NCI-H2107 (cell line): Measurements from ENCODE around the gene KPNA1.

Experiments used
- DNase-seq: peaks from one replicate; lab custom pipeline; 2025; lab: John Stamatoyannopoulos, UW

The KPNA1 gene

DNA sequence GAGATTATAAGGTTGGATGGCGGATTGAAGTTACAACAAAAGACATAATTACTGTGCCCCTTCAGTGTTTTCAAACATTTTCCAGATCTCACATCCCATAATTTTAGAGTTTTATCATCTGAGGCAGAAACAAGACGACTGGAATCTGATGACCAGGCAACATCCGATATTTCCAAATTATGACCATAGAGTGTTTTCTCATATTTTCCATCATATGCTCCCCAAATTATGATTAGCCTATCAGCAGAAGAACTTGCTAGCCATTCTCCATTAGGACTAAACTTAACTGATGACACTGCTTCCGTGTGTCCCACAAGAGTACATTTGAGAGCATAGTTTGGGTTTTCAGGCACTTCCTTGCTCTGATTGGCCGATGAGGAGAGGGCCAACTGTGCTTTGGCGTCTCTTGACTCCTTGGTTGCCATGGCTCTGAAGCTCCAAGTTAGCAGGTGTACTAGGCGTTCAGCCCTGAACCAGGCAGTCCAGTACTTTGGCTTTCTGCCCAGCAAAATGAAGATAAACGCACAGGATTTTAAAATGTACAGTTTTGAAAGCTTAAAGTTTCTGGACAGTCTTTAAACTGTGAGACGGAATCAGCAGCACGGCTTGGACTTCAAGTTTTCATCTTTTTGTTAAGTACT, 99.5 kb downstream of the KPNA1 start:
- no peak for DNase-seq

DNA sequence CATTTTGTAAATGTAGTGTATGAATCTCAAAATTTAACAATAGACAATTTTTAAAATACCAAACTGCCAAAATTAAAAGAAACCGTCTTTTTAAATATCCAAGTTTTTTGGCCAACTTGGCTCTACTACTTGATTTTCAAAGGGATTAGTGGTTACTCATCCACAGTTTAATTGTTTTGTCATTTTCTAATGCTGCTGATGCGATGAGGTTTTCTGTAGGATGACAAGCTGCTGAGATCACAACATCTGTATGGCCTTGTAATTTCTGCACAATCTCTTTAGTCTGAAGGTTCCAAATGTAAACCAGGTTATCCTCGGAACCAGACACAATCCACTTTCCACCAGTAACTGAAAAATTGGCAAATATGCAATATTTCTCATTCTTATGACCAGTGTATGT, 100.3 kb downstream of the KPNA1 start:
- DNase-seq = no peak

DNA sequence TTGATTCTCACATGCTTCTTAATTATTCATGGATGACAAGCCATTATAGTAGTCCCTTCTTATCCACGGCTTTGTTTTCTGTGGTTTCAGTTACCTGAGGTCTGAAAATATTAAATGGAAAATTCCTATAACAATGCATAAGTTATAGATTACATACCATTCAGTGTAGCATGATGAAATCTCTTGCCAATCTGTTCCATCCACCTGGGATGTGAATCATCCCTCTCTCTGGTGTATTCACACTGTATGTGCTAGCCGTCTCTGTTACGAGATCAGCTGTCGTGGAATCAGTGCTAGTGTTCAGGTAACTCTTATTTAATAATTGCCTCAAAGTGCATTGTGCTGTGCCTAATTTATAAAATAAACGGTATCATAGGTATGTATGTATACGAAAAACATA, 104.1 kb downstream of the KPNA1 start:
- DNase-seq = no peak

DNA sequence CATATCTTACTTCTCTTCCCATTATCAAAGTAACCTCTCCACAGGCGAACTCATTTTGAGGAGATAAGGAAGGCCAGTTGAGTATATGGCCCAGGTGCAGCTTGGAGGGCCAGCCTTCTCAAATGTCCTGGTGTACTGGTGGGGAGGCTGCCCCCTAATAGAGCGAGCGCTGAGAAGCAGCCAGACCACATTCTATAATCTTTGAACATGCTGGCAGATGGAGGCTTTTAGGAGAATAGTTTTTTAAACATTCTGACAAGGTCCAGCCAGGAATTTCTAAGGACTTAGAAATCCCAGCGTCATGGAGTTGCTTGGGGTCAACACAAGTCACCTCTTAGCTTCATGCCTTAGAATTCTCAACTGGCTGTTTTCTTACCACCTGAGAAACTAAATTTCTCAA, 104.6 kb downstream of the KPNA1 start:
- no peak for DNase-seq

DNA sequence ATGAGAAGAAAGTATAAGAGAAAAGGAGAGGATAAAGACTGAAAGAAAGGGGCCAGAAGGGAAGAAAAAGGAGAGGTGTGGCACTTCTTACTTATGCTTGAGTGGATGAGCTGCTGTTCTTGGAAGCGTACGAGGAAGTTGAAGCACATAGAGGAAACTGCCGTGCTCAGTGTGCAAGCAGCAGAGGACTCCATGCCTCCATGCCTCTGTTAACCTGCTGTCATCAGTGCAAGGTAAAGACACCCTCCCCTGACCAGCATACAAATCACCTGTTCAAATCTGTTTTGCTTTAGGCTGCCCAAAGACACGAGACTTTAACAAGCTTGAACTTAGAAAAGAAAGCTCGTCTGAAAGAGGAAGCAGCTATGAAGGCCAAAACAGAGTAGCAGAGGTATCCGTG, 105.3 kb downstream of the KPNA1 start:
- no peak for DNase-seq

DNA sequence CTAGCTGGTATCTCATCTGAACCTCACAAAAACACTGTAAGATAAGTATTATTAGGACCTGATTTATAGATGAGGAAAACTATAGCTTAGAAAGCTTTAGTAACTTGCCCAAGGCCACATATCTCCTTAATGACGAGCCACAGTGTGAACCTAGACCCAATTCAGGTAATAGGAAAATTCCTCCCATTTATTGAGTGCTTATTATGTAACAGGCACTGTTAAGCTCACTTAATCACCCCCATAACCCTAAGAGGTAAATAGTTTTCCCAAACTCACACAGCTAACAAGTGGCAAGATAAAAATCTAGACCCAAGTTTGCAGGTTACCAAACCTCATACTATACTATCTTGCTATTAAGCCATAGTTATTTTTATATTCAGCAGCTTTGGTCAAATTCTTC, 106.8 kb downstream of the KPNA1 start:
- DNase-seq = no peak

DNA sequence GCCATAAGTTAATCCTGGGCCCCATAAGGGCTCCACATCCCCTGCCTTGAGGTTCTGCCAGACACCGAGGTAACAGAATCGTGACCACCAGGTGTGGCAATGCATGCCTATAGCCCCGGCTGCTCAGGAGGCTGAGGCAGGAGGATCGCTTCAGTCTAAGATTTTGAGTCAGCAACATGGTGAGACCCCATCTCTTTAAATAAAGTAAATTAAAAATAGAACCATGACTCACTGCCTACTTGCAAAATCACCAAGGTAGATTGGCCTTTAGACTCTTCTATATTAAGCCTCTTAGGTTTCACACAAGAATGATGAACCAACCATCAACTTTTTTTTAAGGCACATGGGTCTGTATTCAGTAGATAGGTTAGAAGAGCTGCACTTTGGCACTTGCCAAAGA, 108.5 kb downstream of the KPNA1 start:
- no peak for DNase-seq

DNA sequence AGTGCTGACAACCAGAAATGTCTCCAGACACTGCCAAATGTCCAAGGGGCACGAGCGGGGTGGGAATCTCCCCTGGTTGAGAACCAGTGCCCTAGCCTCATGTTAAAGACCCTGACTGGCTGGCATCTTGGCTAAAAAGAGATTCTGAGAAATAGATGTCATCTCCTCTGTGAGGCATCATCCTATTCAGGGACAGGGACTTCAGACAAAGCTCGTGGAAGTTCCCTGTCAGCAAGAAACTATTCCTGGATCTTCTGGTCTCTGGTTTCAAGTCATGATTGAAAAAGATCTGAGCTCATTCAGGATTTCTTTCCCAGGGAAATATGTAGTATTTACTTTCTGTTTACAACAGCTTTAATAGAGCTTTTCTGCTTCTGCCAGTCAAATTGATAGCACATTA, 109.7 kb downstream of the KPNA1 start:
- DNase-seq = no peak

DNA sequence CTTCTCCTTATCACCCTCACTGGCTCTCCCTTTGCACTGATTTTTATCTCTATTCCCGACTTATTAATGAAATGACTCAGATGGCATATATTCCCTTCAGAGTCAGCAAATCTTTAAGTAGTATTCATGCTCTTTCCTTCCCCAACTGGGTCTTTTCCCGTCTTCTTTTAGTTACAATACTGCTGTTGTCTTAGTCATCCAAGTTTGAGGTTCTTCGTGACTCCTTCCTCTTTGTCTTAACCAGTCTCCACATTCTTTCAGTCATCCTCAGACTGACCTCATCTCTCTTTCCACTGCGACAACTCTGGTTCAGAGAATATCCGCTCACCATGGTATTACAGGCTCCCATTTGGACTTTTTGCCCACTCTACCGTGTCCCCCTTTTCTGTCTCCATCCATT, 111.2 kb downstream of the KPNA1 start:
- DNase-seq = no peak

DNA sequence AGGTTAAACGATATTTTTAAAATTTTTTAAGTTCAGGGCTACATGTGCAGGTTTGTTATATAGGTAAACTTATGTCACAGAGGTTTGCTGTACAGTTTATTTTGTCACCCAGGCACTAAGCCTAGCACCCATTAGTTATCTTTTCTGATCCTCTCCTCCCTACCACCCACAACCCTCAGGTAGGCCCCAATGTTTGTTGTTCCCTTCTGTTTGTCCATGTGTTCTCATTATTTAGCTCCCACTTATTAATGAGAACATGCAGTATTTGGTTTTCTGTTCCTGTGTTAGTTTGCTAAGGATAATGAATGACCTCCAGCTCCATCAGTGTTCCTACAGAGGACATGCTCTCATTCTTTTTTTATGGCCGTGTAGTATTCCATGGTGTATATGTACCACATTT, 115.8 kb downstream of the KPNA1 start:
- no peak for DNase-seq

DNA sequence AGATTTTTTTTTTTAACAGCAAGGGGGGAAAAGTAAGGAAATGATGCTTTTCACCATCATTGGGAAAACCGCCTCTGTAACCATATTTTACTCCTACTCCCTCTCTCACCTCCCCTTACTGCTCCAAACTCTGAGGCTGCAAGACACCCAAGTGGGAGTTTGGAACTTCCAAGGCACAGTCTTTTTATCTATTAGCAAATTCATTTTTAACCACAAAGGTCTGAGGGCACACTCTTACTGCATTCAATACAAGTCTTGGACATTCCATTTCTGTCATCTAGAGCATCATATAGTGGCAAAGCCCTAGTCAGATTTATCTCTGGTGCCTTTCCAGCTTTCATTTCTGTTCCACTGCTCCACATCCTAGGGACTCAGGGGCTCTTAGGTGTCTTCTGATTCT, 117.5 kb downstream of the KPNA1 start:
- no peak for DNase-seq

DNA sequence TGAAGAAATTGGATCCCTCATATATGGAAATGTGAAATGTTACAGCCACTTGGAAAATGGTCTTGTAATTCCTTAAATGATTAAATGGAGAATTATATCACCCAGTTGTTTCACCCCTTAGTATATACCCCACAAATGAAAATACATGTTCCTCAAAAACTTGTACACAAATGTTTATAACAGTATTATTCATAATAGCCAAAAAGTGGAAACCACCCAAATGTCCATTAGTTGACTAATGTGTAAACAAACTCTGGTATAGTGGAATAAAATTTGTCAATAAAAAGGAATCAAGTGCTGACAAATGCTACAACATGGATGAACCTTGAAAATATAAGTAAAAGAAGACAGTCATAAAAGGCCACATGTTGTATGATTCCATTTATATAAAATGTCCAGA, 118.2 kb downstream of the KPNA1 start:
- no peak for DNase-seq

DNA sequence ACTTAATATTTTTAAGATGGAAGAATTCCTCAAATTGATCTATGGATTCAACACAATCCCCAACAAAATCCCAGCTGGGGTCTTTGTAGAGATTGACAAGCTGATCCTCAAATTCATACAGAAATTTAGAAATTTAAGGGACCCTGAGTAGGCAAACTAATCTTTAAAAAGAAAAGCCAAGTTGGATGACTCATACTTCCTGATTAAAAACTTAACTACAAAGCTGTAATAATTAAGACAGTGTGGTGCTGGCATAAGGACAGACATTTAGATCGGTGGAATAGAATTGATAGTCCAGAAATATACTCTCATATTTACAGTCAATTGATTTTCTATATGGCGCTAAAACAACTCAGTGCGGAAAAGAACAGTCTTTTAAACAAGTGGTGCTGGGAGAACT, 119.2 kb downstream of the KPNA1 start:
- DNase-seq = no peak

DNA sequence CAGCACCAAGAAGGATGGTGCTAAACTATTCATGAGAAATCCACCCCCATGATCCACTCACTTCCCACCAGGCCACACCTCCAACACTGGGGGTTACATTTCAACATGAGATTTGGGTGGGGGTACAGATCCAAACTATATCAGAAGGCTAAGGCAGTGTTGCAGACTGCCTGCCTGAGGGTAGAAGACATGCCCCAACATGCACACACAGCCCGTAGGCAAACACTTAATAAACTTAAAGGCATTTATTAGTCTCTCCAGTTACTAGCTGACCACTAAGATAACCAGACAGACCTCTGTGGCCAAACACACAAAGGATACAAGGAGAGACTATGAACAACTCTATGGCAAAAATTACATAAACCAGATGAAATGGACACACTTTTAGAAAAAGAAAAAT, 120.6 kb downstream of the KPNA1 start:
- DNase-seq = no peak

DNA sequence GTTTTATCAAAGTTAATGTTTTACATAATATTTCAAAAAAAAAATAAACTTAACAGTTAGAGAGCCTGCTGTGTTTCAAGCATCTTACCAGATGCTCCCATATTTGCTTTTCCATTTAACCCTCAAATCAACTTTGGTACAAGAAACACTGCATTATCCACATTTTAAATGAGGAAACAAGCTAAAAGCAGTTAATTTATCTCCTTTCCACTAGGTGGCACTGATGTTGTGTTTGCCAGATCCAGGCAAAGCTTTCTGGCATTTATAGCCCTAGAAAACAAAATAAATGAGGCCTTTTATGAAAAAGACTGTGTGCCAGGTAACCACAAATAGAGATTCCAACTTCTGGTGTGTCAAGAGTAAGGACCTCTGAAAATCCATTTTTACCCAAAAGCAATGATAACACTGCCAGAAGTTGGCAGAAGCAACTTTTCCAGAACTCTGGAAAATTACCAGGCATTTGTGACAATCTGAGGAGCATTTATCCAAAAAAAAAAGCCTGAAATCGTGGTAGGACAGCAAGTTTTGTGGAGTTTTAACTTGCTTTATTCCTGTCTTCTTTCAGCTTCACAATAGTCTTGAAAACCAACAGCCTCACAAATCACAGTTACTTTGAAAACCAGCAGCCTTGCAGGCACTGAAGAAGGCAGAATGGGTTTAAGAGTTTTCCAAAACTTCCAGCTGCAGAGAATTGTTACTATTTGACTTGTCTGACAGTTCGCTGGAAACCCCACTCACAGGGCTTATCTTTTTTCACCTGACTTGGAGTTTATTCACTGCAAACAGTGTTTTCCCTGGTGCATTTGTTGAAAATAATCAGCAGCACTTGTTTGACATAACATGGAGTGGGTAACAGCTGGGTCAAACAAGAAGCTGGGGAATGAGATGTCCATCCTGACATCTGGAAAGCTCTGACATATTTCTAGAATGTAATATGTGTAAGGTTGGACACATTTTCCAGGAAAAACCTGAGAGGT, 121.6 kb downstream of the KPNA1 start:
- DNase-seq = no peak

DNA sequence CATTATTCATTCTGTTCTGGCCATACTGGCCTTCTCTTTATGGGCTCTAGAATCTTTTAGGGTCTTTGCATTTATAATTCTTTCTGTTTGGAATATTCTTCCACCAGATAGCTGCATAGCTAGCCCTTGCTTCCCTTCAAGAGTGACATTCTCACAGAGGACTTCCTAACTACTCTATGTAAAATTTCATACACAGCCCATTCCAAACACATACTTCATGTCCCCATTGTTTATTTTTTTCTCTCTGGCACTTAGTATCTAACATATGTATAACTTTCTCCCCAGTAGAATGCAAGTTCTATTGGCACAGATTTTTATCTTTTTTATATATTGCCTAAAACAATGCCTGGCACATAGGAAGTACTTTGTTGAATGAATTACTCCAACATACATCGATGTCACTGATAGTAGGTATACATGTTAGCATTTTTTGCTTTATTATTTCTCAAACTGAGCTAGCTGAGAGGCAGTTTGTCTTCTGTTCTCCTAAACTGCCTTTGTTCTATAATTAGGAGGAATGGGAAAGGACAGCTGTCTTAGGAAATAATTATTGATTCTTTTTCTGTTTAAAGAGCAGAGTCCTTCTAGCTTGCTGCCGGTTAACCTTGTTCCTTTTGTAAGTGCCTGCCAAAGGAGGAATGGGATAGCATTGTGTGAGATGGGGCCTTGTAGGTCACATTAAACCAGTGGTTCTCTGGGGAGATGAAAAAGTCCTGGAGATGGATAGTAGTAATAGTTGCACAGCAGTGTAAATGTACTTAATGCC, 122.9 kb downstream of the KPNA1 start:
- DNase-seq = no peak

DNA sequence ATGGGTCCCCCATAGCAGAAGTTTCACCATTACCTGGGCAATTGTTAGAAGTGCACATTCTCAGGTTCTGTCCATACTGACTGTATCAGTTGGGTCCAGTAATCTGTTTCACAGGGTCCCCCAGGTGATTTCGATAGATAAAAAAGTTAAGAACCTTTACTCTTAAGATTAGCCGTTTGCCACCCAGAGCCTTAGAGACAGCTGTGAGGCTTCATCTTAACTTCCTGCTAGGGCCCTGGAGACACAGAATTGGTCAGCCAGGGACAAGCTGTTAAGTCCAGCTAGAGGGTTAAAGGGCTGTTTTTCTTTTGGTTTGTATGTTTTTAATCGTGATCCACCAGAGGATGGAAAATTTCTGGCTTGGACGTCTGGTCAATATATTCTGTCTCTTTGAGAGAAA, 124.1 kb downstream of the KPNA1 start:
- no peak for DNase-seq

DNA sequence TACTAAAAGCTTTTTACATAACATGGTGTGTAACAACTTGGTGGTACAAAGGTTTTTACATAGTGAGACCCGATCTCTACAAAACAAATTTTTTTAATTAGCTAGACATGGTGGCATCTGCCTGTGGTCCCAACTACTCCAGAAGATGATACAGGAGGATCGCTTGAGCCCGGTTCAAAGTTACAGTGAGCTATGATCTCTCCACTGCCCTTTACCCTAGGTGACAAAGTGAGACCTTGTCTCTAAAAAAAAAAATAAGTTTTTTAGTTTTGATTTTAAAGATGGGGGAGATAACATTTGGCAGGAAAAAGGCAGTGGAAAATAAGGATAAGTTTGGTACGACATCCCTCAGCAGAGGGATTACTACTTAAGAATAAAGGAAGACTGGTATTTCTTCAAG, 124.8 kb downstream of the KPNA1 start:
- no peak for DNase-seq

DNA sequence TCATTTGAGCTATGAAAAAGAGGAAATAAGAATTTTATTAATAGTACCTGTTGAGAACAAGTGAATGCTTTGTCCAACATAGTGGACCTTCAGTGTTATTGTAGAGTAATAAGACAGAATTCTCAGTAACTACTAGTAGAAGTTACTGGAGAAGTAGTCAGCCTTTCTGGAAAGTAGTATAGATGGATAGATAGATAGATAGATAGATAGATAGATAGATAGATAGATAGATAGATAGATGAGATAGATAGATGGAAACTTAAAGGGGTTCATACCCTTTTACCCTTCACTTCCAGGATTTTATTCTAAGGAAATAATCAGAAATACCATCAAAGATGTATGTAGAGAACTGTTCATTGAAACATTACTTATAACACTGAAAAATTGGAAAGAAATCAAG, 125.5 kb downstream of the KPNA1 start:
- no peak for DNase-seq

DNA sequence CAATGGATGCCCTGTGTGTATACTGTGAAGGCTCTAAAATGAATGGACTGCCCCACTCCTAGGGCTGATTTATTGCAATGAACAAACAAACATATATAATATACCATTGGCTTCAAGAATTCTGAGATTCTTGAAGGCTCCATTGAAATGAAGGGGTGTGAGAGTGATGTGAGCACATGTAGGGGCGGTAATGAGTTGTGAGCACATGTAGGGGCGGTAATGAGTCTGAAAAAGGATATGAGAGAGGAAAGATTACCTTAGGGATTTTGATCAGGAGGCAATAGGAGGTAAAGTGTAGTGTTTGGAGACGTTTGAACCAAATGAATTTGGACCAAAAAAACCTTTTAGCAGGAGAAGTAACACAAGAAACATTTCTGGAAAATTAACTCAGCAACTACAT, 127.0 kb downstream of the KPNA1 start:
- no peak for DNase-seq

DNA sequence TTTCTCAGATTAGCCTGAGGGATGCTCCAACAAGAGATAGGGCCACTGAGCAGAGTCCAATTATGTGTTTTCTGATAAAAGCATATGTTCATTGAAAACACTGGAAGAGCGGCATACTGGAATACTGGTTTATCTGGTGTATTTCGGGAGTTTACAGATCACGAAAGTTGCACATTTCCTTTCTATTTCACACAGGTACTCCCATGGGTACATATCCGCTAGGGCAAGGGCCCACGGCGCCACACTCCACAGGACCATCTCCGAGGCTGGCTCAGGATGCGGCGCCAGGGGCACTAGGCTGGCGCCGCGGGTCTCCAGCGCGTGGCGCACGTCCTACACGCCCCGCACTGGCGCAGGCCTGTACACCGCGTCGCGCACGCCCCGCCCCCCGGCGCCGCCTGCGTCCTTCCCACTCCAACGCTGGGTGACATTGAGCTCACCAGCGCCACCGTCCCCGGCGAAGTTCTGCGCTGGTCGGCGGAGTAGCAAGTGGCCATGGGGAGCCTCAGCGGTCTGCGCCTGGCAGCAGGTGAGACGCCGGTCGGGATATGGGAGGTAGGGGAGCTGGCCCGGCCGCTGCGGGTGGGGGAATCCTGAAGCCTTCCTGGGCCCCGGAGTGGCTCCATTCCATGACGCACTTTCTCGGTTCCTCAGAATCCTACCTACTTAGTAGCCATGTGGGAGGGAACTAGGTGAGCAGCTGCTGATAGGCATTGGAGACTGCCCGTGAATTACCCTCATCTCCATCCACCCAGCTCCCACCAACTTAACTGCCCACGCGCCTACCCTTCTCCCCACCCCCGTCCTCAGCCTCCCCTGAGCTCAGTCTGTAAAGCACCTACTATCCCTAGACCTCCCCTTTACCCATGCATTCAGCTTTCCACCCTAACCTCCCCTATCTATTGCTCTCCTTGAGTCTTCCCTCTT, 130.7 kb downstream of the KPNA1 start, which contains the start of gene FAM162A:
FAM162A (plus strand) TSS at position 412 of the 927 bp plus-strand sequence; CDS start at position 496, 84 bp downstream.
- peak; percentile 90 for DNase-seq
